PC-9 (cell line): ENCODE data around the gene PRKAG1. TPM values are rescaled to one million over a fixed set of nuclear protein-coding genes. Genes with fewer than 3 reads are reported as not detected.
A peak's percentile ranks its signal among the peaks of the same experiment; 100 is the strongest.

Experiments used
- BruUV-seq: library from RNA; stranded (reverse); fragments of 400-500 nt; replicated peaks from 2 replicates; lab custom pipeline; 2021; lab: Mats Ljungman, UMichigan
- CTCF ChIA-PET: fragments of 300-600 bp; sonication (Branson Sonifier 250); formaldehyde crosslinking; loops from one replicate; lab custom pipeline; 2022; ENCODE audit warnings: antibody characterized with exemption; lab: Charles Lee
- POLR2A ChIA-PET: fragments of 300-600 bp; sonication (Branson Sonifier 250); formaldehyde crosslinking; loops from one replicate; lab custom pipeline; 2022; ENCODE audit warnings: antibody characterized with exemption; ENCODE audit not compliant: unreplicated experiment; lab: Charles Lee
- DNase-seq, 2 experiments: peaks; one replicate each; pipeline versions ENCODE4 v3.0.0 to v3.0.0-alpha.2; 2015 to 2022; ENCODE audit warnings: mixed read lengths in 1 of 2
- H2AFZ ChIP-seq: fragments of 200-600 bp; sonication (generic); 2 replicates; pipeline ENCODE4 v1.8.1; 2017; ENCODE audit warnings: antibody characterized with exemption
- H3F3A ChIP-seq: fragments of 200-600 bp; sonication (generic); 2 replicates; pipeline ENCODE4 v1.8.1; 2017; ENCODE audit warnings: antibody characterized with exemption, mild to moderate bottlenecking, low read depth; ENCODE audit not compliant: insufficient read depth
- H3K27ac ChIP-seq: fragments of 200-600 bp; sonication (generic); 2 replicates; pipeline ENCODE4 v1.6.1; 2016; ENCODE audit warnings: mixed run types
- H3K27me3 ChIP-seq: fragments of 200-600 bp; sonication (generic); 2 replicates; pipeline ENCODE4 v1.6.1; 2016; ENCODE audit warnings: low read depth, mixed run types; ENCODE audit not compliant: insufficient read depth
- H3K36me3 ChIP-seq: fragments of 200-600 bp; sonication (generic); 2 replicates; pipeline ENCODE4 v1.6.1; 2016; ENCODE audit warnings: low read depth, mixed run types
- H3K4me1 ChIP-seq: fragments of 200-600 bp; sonication (generic); replicated peaks from 2 replicates; pipeline ENCODE4 v1.6.1; 2016; ENCODE audit warnings: mixed run types; ENCODE audit not compliant: insufficient read depth
- H3K4me2 ChIP-seq: fragments of 200-600 bp; sonication (generic); 2 replicates; pipeline ENCODE4 v1.6.1; 2017; ENCODE audit warnings: mixed run types
- H3K4me3 ChIP-seq: fragments of 200-600 bp; sonication (generic); 2 replicates; pipeline ENCODE4 v1.6.1; 2016; ENCODE audit warnings: mixed run types
- H3K79me2 ChIP-seq: fragments of 200-600 bp; sonication (generic); 2 replicates; pipeline ENCODE4 v1.6.1; 2017; ENCODE audit warnings: low read depth, mixed run types
- H3K9me2 ChIP-seq: fragments of 200-600 bp; sonication (generic); 2 replicates; pipeline ENCODE4 v1.8.1; 2017; ENCODE audit warnings: mild to moderate bottlenecking; ENCODE audit not compliant: insufficient read depth
- H3K9me3 ChIP-seq: fragments of 200-600 bp; sonication (generic); 2 replicates; pipeline ENCODE4 v1.8.1; 2016; ENCODE audit warnings: low read depth; ENCODE audit not compliant: insufficient read depth
- H4K20me1 ChIP-seq: fragments of 200-600 bp; sonication (generic); 2 replicates; pipeline ENCODE4 v1.8.1; 2017; ENCODE audit not compliant: insufficient read depth
- CTCF ChIP-seq: fragments of 200-600 bp; sonication (generic); conservative IDR thresholded peaks from 2 replicates; pipeline ENCODE4 v1.6.1; 2017; ENCODE audit warnings: mixed run types, antibody characterized with exemption, mild to moderate bottlenecking, moderate library complexity
- EZH2 ChIP-seq: fragments of 200-600 bp; sonication (generic); IDR thresholded peaks from 2 replicates; pipeline ENCODE4 v1.8.0; 2017; ENCODE audit warnings: antibody characterized with exemption, low read depth
- intact Hi-C: fragments of 100-400 bp; cut with micrococcal nuclease; formaldehyde crosslinking; loops from one replicate; pipeline ENCODE4 v1.10.0; 2022; ENCODE audit not compliant: unreplicated experiment
- total RNA-seq: library from RNA; stranded (reverse); gene quantifications from 2 replicates; pipeline ENCODE4 v1.2.3, GENCODE V29; 2021

Gene PRKAG1
- total RNA-seq, 1 experiment from 2014 or later, result 53.6 TPM

GRCh38 chr12:48979602-48980388, 38.8 kb downstream of the PRKAG1 start:
- Histone ChIP-seq H3K4me3 (peak overlapping the region; percentile 31; the same call in 1 of the 2 replicates), H3K79me2 (no peaks in the 10 kb centered on the region), H3K9me2 (no peaks in the 10 kb centered on the region), H4K20me1 (no peaks in the 10 kb centered on the region; the same call in 1 of the 2 replicates), H3K27me3 (peaks cover 54% of the 10 kb centered on the region), H2AFZ (no peak overlapping the region), H3K4me1 (no peaks in the 10 kb centered on the region), H3K9me3 (no peaks in the 10 kb centered on the region), H3K27ac (no peak overlapping the region), H3K4me2 (peak overlapping the region; percentile 75), H3F3A (no peaks in the 10 kb centered on the region), H3K36me3 (no peaks in the 10 kb centered on the region)
- ChIA-PET POLR2A (interaction anchor here (0.5 kb wide), 1 partner anchor 128 kb away, joined by 10 read pairs; the partner anchor contains the start of gene DDX23), CTCF (interaction anchor here (0.6 to 1.0 kb wide), 2 partner anchors 17 to 64 kb away, joined by 3 to 4 read pairs; no protein-coding TSS in a partner anchor)
- DNase-seq, result no peak
- no peak for TF ChIP-seq CTCF
- no peak for TF ChIP-seq EZH2
- no TSS peak for BruUV-seq
- intact Hi-C loops, result loop anchor here (5.0 kb wide), 1 partner anchor 127 kb away; the partner anchor contains the start of gene DDX23

GRCh38 chr12:48978741-48979601, 39.6 kb downstream of the PRKAG1 start:
- peak overlapping the region; percentile 75 for H3K4me2 ChIP-seq
- no peaks in the 10 kb centered on the region for H3K79me2 ChIP-seq
- 0 out of 2 replicates have a peak, but pooled peaks have one; percentile 11 for TF ChIP-seq EZH2
- TF ChIP-seq CTCF, result no peak
- H3K9me2 ChIP-seq, result no peaks in the 10 kb centered on the region
- intact Hi-C loops, result loop anchor here (5.0 kb wide), 1 partner anchor 127 kb away; the partner anchor contains the start of gene DDX23
- H3K9me3 ChIP-seq, result no peaks in the 10 kb centered on the region
- BruUV-seq, result no TSS peak
- no peaks in the 10 kb centered on the region for H3K36me3 ChIP-seq
- CTCF ChIA-PET, result interaction anchor here (0.5 to 1.6 kb wide), 4 partner anchors 9 to 64 kb away, joined by 3 to 4 read pairs (median 4); no protein-coding TSS in a partner anchor
- H2AFZ ChIP-seq, result no peak overlapping the region
- POLR2A ChIA-PET, result no interaction called here
- H4K20me1 ChIP-seq, result no peaks in the 10 kb centered on the region; the same call in 1 of the 2 replicates
- H3K4me3 ChIP-seq, result peak overlapping the region; percentile 31; the same call in 1 of the 2 replicates
- H3F3A ChIP-seq, result no peaks in the 10 kb centered on the region
- H3K4me1 ChIP-seq, result no peaks in the 10 kb centered on the region
- H3K27ac ChIP-seq, result no peak overlapping the region
- DNase-seq, result no peak
- H3K27me3 ChIP-seq, result peaks cover 46% of the 10 kb centered on the region

GRCh38 chr12:48978291-48978740, 40.3 kb downstream of the PRKAG1 start, which contains the start of gene WNT1:
TSS of gene WNT1 (plus strand) at chr12:48978322. CDS start at chr12:48978651, 329 bp downstream.
- Histone ChIP-seq H3K27ac (no peak within 1 kb of the TSS), H3K4me1 (no peaks in the 10 kb centered on the region), H4K20me1 (no peaks in the 10 kb centered on the region; the same call in 1 of the 2 replicates), H3K27me3 (peaks cover 41% of the 10 kb centered on the region), H3K36me3 (no peaks in the 10 kb centered on the region), H3K4me3 (no peak within 1 kb of the TSS), H3F3A (no peaks in the 10 kb centered on the region), H3K79me2 (no peaks in the 10 kb centered on the region), H3K9me2 (no peaks in the 10 kb centered on the region), H2AFZ (no peak within 1 kb of the TSS), H3K4me2 (peak within 1 kb of the TSS; percentile 75), H3K9me3 (no peaks in the 10 kb centered on the region)
- ChIA-PET CTCF (interaction anchor here (0.7 to 1.6 kb wide), 3 partner anchors 10 to 316 kb away, joined by 3 to 4 read pairs (median 3); no protein-coding TSS in a partner anchor), POLR2A (no interaction called here)
- intact Hi-C loops, result loop anchor here (5.0 kb wide), 1 partner anchor 126 kb away; the partner anchor contains the start of gene DDX23
- no peak for TF ChIP-seq EZH2
- no TSS peak for BruUV-seq
- no peak for DNase-seq
